Sigmoid colon (tissue), 4 donors: ENCODE measurements around the gene LSM14B.

Experiments used
- POLR2A ChIP-seq, 2 donors: fragments of 450-650 bp; IDR thresholded peaks; one replicate each; pipeline ENCODE4 v1.6.1; 2016; ENCODE audit warnings: antibody characterized with exemption in 2 of 2, mild to moderate bottlenecking in 2 of 2, moderate library complexity in 2 of 2
- POLR2AphosphoS5 ChIP-seq, 4 donors: sonication (generic); formaldehyde crosslinking; IDR thresholded peaks; one replicate each; pipeline ENCODE4 v1.6.1; 2017; ENCODE audit warnings: antibody characterized with exemption in 4 of 4
- TF ChIP-seq, protein P1 (sequence below), 4 experiments: fragments of 450-650 bp in 3 of 4; fragments of 200-600 bp in 1 of 4; IDR thresholded peaks; one replicate each; pipeline ENCODE4 v1.5.1; 2016 to 2019; ENCODE audit warnings: antibody characterized with exemption in 4 of 4, mild to moderate bottlenecking in 3 of 4, moderate library complexity in 2 of 4

DNA sequence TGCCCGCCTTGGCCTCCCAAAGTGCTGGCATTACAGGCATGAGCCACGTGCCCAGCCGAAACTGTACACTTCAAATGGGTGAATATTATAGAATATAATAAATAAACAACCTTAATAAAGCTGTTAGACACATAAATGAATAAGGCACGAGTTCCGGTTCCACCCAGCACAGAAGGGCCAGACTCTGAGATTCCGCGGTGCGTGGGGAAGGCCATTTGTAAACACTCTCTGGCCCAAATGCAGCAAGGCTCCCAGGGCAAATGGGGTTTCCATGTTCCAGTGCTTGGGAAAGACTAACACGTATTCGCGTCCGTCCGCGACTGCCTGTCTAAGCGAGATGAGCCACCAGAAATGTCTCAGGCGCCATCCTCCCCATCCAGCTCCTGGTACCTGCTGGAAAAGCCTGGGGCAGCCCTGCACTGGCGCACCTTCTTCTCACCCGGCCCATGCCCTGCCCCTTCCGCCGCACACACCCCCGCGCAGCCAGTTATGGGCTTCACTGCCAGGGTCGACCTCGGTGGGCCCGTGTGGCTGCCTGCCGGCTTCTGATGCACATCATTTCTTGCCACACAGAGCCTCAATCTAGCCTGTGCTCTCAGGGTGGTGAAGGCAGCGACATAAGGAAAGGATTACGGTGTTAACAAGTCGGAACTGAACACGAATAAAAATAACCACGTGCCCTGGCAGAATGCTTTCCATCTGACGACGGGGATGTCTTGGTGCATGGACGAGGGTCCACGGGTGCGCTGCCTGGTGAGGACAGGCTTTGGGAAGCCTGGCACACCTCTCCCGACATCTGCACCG lies 5.5 kb upstream of the LSM14B start:
- TF ChIP-seq, protein P1, sequence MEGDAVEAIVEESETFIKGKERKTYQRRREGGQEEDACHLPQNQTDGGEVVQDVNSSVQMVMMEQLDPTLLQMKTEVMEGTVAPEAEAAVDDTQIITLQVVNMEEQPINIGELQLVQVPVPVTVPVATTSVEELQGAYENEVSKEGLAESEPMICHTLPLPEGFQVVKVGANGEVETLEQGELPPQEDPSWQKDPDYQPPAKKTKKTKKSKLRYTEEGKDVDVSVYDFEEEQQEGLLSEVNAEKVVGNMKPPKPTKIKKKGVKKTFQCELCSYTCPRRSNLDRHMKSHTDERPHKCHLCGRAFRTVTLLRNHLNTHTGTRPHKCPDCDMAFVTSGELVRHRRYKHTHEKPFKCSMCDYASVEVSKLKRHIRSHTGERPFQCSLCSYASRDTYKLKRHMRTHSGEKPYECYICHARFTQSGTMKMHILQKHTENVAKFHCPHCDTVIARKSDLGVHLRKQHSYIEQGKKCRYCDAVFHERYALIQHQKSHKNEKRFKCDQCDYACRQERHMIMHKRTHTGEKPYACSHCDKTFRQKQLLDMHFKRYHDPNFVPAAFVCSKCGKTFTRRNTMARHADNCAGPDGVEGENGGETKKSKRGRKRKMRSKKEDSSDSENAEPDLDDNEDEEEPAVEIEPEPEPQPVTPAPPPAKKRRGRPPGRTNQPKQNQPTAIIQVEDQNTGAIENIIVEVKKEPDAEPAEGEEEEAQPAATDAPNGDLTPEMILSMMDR (IDR thresholded peaks at IDR 0.05): no peak
- TF ChIP-seq POLR2A (IDR thresholded peaks at IDR 0.05) (no peak), POLR2AphosphoS5 (IDR thresholded peaks at IDR 0.05) (no peak)
